Pons (tissue), 1 donor: ENCODE results near the gene ADIPOR2.
"Not testable (repeated sequence)": the region's sequence is repeated elsewhere in the genome, so short reads cannot be mapped to it uniquely, and the experiment has no call there.

ENCODE experiments used
- DNase-seq: peaks from one replicate; pipeline ENCODE4 v3.0.0-alpha.2; 2016; ENCODE audit warnings: low spot score

Gene ADIPOR2

DNA sequence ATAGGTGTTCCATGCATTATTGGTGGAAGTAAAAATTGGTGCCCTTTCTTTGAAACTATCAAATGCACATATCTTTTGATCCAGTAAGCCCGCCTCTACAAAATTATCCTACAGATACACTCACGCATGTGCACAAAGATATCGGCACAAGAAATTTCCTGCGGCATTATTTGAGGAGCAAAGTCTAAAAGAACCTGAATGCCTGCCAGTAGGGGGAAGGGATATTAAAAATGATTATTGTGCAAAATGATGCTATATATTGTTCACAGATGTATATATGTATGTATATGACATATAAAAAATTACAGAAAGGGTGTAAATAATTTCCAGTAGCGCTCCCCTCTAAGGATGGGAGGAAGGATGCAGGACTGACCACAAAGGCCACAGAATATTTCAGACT is 24.7 kb upstream of the ADIPOR2 start:
- no peak for DNase-seq

DNA sequence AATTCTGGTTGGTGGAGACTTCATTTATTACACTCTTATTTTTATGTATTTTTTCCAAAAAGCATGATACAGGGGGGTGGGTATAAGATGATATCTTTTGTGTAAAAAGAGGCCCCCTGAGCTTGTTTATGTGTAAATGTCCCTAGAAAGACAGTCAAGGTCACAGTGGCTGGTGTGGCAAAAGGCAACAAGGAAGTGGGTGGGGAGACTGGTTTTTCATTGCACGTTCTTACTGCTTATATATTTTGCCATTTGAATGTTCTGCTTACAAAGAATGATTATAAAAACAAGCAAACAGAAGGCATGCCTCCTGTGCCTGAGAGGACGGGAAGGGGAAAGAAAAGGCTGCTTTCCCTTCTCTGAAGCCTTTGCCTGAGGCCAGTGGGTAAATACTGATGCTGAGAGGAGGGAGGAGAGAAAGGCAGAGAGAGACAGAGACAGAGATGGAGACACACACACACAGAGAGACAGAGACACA is 24.1 kb upstream of the ADIPOR2 start:
- DNase-seq: no peak

DNA sequence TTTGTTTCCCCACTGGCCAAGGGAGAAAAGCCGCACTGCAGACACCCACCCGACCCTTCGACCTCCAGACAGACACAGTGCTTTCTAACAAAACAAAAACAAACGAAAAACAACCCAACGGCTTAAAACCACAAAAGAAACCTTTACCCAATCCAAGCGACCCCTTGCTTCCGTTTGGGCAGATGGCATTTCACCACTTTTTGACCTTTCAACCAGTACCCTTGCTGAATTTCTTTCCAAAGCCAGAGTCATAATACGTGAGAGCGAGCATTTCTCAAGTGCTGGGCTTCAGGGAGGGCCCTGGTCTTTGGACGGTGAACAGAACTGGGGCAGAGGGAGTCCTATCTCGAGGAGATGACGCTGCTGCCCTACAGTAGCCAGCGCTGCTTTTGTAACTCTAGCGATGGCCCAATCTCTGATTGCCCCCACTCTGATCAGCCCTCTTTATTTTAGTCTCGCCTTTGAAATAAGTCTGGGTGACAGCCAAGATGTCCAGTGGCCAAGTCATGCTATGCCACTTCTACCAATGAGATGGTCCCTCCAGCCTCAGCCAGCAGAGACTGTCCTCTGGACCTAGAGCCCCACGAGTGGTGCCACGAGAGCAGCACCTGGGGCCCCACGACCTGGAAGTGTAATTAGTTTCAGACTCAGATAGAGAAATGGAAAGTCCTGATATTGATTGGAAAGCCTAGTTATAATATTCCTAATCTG is 21.9 kb upstream of the ADIPOR2 start:
- no peak for DNase-seq

DNA sequence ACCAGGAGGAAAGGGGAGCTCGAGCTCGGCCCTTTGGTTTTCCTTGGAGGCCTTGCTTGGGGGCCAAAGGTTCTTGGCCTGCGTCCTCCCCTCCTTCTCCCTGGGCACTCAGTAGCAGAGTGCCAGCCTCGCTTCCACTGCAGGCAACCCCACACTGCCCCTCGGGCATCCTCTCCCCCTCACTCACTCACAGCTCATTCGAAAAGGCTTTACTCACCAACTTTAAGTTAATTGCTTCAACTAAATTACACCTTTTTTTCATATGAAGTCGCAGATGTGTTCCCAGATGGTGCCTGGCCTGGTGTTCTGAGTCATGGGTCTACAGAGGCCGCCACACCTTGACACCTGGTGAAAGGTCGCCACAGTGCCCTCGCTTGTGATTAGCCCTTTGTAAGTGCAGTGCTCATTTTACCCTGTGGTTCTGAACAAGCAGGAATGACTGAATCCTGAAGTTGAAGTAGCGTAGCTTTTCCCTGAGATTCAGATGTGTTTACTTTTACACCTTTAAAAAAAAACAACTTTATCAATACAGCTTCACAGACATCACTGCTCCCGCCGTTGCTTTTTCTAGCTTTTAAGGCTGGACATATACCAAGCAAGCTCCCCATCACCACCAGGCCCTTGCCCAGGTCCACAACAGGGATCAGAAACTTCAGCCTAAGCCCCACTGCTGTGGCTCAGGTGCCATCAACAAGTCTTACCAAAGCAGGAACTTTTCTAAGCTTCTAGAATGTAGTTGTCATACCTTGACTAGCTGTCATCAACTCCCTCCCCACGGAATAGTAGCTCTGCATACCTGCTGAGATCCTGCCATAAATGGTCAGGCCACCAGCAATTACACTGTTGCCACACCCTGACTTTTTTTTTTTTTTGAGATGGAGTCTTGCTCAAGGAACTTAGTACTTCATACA is 20.3 kb upstream of the ADIPOR2 start:
- DNase-seq: no peak

DNA sequence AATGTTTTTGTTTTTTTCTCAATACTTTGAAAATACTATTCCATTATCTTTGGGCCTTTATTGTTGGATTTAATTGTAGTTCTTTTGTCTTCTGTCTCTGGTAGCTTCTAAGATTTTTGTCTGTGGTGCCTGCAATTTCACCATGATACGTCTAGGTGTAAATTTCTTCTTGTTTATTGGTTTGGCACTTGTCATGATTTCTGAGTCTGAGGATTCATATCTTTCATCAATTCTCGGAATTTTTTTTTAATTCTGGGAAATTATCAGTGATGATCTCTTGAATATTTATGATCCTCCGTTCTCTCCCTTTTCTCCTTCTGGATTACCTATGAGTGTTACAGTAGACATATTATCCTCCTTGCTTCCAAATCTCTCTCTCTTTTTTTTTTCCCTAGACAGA is 14.8 kb upstream of the ADIPOR2 start:
- no peak for DNase-seq

DNA sequence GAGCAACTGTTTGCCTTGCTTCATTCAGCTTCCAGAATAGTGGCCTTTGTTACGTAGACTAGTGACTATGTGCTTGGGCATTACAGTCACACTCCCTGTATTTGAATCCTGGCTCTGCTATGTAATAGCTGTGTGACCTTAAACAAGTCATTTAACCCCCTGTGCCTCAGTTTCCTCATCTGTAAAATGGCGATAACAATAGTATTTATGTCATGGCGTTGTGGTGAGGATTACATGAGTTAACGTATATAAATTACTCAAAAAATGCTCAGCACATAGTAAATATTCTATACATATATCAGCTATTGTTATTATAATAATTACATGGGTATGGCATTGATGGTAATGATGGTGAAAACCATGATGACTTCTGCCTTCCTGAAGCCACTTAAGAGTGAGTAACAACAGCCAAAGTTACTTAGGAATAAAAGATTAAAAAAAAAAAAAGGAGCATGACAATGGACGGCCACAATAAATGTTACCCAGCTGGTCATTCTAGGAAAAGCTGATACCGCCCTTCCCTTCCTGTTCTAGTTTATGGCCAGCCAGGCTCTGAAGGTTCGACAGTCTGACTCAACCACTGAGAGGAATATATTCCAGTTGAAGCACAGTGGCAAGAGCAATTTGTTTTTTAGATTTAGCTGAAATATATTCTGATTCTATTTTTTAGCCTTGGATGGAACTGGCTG is 9.9 kb upstream of the ADIPOR2 start:
- DNase-seq: no peak

DNA sequence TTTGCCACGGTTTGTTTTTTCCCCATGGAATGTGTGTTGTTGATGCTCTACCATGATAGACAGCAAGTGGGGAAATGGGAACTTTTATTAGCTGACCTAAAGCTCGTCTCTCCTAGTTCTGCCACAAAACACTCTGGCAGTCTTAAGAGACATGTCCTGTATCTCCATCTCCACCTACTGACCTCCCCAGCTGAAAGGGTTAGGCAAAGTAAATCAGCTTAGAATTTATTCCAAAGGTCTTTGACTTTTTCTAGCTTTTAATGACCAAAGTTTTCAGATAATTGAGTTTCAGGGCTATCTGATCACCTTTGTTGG is 9.4 kb upstream of the ADIPOR2 start:
- DNase-seq: no peak

DNA sequence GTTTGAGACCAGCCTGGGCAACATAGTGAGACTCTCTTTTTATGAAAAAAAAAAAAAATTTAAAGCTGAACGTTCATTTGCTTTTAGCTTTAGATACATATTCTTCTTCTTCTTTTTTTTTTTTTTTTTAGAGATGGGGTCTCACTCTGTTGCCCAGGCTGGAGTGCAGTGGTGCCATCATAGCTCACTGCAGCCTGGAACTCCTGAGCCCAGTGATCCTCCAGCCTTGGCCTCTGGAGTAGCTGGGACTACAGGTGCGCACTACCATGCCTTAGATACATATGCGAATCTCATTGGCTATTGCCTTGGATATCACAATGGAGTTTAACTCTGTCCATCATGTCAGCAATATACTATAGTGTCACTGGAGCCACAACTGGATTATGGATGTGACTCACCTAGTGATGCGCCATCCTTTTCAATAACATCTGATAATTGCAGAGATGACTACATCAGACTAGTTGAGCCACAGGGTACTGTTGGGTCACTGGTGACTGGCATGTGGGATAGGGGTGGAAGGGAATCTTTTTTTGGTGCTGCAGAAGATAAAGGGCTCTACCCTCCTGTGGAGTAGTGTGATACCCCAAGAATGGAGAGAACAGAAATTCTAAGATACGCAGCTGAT is 2.7 kb upstream of the ADIPOR2 start:
- no peak for DNase-seq

DNA sequence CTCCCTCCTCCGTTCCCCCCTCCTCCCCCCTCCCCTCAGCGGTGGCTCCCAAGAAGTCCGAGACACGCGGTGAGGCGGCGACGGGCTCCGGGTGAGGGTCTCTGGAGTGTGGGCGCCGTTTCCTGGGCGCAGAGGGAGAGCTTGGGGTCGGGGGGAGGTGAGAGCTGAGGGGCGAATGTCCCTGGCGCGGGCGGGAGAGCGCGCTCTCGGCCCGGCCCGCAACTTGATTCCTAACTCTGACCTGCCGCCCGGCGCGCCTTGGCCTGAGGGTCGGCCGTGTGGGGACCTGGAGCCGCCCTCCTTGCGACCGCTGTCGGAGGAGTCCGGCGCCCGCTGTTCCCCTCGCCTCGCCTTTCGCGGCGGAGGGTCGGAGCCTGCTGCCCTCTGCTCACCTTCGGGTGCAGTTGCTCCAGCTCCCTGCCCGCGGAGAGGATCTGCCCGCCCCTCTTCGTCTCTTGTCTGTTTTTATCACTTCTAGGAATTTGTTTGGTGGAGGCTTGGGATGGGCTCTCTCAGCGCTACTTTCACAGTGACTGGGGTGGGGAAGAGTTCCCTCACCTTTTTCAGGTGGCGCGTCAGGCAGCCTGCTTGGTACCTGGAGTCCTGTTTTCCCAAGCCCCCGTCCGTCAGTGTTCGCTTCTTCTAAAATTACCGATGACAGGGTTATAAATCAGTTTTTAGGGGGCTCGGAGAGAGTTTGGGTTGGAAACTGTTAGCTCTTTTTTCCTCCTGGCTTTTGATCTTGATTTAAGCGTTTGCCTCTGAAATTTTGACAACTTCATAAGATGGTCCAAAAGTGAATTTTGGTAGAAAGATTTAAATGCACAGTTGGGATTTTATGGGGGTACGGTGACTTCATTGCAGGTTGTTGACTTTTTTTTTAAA is 495 bp downstream of the ADIPOR2 start:
- DNase-seq: no peak

DNA sequence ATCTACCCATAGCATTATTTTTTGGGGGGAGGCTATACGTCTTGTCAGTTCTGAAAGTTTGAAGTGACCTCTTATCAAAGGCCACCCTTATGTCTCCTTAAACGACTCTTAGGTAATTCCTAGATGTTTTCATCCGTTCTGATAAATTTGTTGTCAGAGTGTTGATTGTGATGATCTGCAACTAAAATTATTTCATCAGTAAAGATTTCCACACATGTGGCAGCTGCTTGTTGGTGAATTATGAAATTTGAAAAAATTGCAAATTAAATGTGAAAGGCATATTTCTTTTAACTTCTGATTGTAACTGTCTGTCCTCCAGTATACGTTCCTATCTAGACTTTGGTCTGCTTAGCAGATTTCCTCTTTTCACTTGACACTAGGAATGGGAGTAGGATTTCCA is 1.4 kb downstream of the ADIPOR2 start:
- DNase-seq: peak; percentile 49

DNA sequence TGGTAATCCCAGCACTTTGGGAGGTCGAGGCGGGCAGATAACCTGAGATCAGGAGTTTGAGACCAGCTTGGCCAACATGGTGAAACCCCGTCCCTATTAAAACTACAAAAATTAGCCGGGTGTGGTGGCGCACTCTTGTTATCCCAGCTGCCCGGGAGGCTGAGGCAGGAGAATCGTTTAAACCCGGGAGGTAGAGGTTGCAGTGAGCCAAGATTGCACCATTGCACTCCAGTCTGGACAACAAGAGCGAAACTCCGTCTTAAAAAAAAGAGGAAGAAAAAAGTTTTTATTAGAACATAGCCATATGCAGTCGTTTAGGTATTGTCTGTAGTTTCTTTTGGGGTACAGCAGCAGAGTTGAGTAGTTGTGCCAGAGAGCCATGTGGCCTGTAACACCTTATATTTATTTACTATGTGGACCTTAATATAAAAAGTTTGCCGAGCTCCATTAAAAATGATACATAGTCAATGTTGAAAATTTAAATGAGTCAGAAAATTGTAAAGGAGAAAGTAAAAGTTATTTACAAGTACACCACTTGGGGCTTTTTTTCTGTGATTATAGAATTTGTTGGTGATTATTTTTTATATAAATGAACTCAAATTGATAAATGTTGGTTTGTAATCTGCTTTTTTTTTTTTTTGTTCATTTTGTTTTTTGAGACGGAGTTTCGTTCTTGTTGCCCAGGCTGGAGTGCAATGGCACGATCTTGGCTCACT is 2.2 kb downstream of the ADIPOR2 start:
- DNase-seq: peak; percentile 54

DNA sequence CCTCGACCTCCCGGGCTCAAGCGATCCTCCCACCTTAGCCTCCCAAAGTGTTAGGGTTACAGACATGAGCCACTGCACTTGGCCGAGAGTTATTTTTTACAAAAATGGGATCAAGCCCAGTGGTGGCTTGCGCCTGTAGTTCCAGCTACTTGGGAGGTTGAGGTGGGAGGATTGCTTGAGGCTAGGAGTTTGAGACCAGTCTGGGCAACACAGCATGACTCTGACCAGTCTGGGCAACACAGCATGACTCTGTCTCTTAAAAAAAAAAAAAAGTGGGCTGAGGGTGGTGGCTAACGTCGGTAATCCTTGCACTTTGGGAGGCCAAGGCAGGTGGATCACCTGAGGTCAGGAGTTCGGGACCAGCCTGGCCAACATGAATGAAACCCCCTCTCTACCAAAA is 4.2 kb downstream of the ADIPOR2 start:
- not testable (repeated sequence) for DNase-seq

DNA sequence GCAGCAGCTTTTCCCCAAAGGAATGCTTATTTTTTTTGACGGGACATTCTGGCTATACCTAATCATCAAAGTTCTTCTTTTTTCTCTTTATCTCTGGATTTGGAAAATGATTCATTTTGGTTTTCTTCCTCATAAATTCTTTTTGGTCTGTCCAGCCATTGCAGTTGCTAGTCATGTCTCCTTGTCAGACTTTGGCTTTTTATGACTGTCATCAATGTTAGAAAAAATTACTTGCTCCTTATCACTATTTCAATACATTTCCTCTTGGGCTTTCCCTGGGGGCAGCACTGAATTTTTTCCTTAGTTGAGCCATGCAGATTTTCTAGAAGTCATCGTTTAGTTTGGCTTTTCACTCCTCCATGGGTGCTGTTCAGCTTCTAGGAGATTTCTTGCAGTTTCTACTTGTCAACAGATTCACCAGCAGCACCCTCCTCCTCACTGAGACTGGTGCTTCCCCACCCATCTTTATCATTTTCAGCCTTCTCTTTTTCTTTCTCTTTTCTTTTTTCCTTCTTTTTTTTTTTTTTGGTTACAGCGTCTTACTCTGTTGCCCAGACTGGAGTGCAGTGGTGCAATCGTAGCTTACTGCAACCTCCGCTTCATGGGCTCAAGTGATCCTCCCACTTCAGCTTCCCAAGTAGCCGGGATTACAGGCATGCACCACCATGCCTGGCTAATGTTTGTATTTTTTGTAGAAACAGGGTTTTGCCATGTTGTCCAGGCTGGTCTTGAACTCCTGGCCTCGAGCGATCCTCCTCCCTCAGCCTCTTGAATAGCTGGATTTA is 5.2 kb downstream of the ADIPOR2 start:
- DNase-seq: no peak

DNA sequence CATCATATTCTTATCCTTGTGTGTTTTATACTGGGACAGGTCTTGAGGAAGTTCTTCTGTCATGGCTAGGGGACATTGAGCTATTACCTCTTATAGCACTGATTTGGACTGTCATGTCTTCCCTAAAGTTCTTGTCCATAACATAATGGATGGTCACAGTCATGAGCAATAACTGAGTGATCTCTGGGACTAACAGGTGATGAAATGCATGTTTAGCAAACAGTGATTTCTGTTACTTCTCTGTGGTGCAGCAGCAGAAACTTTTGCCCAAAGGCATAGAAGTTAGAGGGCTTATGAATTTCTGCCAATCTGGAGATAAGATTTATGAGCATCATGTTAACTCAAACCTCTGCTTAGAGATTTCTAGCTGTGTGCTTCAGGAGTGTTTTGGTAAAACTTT is 5.9 kb downstream of the ADIPOR2 start:
- DNase-seq: no peak

DNA sequence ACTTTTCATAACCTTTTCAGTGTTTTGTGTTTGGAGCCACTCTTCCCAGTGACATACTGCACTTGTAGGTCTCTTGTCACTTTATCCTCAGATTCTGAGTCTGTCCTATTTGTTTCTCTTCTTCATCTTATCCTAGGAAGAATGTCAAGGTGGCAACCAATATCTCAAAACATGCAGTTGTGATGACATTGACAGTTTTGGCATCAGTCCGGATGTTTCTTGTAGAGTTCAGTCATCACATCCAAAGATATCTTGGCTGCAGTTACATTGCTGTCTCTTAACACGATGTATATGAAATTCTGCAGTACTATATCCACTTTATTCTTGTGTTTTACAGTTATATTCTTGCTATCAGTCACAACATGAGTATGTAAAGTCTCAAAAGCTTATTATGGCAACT is 6.4 kb downstream of the ADIPOR2 start:
- no peak for DNase-seq

DNA sequence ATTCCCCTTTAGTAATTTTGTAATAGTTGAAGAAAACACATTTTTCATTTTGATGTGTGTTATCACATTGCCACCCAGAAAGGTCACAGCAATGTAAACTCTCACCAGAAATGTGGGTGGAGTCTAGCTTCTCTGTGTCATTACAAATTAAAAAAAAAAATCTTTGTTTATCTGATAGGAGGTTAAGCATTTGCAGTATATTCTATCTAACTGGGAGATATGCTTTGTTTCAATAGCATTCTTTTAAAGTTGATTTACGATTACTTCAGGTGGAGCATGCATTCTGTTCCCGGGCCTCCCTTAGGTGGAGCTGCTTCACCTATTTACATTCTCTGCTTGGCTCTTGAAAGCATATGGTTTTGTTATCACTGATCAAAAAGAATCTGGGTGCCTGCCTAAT is 7.8 kb downstream of the ADIPOR2 start:
- no peak for DNase-seq

DNA sequence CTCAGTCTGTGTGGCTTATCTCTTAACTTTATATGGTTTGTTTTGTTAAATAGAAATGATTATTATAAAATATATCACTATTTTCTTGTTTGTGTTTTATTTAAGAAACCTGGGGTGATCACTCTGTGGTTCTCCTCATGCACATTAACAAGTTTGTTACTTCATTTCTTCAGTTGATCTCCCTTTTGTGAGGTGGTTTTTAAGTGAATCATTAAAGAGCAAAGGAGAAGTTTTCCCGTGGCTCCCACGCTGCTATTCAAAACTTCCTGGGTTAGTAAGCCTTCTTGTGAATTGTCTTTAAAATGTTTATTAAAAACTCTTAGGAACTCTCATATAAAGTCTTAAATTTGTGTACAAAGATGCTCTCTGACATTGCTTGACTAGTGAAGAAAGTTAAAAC is 11.8 kb downstream of the ADIPOR2 start:
- no peak for DNase-seq

DNA sequence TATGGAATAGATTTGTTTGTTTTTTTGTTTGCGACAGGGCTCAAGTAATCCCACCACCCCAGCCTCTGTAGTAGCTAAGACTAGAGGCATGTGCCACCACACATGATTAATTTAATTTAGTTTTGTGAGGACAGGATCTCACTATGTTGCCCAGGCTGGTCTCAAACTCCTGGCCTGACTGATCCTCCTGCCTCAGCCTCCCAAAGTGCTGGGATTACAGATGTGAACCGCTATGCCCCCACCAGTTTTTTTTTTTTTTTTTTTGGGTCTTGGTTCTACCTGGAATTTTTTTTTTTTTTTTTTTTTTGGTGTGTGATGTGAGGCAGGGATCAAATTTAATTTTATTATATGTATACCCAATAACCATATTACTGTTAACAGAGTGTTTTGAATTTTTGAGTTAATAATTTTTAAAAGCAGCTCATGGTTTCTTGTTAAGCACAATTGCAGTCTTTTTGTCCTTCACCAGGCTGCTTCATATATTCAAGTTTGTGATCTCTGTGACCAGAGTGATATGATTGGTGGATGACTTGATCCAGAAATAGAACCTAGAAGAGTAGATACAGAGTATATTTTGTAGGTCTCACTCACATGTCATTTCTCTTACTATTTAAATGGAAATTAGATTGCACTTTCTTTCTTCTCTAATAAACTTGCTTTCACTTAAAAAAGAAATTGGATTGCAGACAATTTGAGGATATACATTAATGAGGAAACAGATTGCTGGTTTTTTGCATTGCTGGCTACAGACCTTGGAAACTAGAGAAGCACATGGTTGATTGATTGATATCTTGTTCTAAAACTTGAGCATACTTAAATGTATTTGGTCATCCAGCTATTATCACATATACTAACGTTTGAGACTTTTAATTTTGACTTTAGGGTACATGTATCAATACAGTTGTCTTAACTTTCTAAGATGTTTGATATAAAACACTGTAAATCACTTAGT is 13.2 kb downstream of the ADIPOR2 start:
- no peak for DNase-seq
